ENCODE measurements around the gene DIP2C.
"Not testable (repeated sequence)": the region's sequence is repeated elsewhere in the genome, so short reads cannot be mapped to it uniquely, and the experiment has no call there.

The DIP2C gene

DNA sequence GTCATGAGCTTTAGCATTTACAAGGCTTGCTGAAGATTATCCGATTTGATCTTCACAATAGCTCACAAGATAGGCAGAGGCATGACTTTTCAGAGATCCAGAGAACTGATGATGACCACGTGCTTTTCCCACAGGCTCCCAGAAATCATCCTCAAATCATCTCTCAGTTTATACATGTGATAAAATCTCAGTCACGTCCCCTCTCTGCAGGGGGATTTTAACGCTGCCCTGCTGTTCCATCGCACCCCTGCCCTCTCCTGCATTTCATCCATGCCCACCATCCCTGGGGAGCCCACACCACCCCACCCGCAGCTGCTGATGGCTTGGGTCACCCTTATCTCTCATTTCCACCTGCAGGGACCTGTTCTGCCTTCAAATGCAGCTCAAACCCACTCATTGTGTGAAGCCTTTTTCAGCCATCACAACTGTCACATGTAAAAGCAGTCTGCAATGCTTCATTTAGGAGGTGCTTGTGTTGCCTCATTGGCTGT is 141.8 kb downstream of the DIP2C start:
- DNase-seq, result no peak

DNA sequence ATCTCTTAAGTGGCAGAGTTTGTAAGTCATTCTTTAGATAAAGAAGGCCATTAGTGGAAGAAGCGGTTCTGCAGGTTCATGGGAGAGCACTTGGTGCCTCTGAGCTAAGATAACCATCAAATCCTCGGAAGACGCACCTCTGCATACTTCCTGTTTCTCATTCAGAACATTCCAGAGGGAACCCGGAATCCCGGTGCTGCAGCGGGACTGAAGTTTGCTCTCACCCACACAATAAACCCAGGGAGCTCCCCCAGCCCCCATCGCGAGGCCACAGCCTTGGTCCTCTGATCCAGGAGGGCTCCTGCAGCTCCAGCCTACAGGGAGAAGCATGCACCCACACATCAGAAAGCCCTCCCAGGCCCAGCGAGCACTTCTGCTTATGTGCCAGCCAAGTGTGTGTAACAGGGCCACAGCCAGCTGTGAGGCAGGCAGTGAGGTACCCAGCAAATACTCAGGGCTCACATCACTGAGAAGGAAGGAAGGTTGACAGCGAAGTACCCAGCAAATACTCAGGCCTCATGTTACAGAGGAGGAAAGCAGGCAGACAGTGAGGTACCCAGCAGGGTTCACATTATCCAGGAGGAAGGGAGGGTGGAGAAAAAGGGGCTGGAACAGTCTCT is 142.4 kb downstream of the DIP2C start:
- DNase-seq, result no peak

DNA sequence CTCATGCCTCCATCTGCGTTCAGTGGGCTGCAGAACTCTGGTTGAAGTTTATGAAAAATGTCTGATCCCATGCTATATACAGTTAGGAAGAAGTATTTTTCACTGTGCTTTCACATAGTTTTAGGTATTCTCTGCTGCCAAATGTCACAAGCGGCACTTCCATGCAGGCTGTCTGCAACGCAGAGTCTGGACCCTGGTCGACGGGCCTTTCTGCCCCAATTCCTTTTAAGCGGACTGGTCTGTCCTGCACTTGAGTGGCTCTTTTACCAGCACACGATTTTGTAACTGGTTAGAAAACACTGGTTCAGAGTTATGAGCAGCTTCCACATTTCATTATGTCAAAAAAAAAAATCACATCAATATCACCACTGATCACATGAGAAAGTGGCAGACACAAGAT is 143.0 kb downstream of the DIP2C start:
- no peak for DNase-seq

DNA sequence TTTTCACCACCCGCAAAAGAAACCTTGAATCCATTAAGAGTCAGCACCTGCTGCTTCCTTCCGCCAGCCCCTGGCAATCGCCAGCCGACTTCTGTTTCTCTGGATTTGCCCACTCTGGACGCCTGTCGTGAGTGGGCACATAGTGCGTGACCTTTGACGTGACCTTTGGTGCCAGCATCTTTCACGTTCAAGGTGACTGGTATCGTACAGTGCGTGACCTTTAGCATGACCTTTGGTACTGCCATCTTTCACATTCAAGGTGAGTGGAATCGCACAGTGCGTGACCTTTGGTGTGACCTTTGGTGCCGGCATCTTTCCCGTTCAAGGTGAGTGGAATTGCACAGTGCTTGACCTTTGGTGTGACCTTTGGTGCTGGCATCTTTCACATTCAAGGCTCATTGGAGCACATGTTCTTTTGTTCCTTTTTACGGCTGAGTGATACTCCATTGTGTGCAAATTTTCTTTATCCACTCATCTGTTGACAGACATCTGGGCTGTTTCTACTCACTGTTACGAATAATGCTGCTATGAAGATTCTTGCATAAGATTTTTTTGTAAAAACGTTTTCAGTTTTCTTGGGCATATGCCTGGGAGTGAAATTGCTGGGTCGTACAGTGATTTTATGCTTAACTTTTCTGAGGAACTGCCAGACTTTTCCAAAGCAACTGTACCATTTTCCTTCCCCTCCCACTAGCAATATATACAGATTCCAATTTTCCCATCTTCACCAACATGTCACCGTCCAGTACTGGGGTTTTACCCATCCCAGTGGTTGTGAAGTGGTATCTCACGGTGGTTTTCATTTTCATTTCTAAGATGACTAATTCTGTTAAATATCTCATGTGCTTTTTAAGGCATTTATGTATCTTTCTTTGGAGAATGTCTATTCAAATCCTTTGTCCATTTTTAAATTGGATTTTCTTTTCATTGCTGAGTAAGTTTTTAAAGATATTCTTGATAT is 145.3 kb downstream of the DIP2C start:
- DNase-seq, result no peak

DNA sequence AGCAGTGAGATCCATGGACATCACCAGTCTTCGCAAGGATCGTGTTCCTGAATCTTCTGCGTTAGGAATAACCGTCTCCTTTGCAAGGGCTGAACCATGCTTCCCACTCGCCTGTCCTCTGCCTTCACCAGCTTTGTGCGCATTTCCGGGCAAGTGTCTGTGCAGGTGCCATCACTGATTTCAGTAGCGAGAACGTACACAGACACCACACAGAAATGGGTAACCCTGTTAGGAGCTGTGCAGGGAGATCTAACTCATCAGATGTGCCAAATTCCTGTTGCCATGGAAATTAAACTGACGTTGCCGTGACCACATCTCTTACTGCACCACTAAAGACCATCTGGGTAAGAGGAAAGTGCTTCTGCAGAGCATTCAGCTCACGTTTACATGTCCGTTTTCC is 146.3 kb downstream of the DIP2C start:
- no peak for DNase-seq

DNA sequence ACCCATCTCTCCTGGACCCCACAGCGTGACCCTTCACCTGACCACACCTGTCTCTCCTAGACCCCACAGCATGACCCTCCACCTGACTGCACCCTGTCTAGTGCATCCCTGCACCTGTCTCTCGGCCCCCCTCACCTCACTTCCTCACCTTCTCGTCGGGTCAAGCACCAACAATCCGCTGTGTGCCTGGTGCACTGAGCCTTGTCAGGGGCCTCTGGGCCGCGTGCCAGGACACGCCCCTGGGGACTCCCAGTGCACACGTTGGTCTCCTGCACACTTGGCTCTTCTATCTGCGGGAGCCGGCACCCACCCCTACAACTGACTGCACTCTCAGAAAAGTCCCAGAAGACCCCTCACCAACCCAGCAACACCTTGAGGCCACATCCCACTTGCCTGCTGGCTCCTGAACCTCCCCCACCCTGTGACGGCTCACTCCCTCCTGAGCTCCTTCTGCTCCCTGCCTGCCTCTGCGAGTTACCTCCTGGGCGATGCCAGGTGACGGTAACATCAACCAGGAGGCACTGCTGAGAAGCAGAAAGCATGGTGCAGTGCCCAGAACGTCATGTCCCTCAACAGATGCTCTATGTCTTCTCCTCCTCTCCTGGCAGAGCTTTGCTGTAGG is 147.6 kb downstream of the DIP2C start:
- DNase-seq, result no peak

DNA sequence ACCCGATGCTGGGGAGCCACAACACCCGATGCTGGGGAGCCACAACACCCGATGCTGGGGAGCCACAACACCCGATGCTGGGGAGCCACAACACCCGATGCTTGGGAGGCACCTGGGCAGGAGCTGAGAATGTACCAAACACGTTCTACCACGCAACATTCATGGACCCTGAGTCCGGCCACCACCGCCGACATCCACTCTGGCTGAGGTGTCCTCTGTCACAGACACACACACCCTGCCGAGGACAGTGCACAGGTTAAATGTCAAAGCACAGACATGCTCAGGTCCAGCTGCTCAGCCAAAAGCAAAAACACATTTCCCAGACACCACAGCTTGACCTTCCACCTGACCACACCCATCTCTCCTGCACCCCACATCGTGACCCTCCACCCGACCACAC is 148.4 kb downstream of the DIP2C start:
- DNase-seq, result no peak

DNA sequence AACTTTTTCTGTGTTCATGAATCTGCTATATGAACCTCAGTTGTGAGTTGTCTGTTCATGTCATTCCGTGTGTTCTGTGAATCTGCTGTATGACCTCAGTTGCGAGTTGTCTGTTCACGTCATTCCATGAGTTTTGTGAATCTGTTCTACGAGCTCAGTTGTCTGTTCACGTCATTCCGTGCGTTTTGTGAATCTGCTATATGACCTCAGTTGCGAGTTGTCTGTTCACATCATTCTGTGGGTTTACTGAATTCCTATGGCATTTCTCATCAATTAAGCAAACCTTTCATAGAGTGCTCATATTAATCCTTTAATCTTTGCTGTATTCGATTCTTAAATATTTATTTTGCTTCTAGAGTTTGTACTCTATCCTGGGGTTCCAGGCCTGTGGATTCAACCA is 150.6 kb downstream of the DIP2C start:
- DNase-seq, result no peak

DNA sequence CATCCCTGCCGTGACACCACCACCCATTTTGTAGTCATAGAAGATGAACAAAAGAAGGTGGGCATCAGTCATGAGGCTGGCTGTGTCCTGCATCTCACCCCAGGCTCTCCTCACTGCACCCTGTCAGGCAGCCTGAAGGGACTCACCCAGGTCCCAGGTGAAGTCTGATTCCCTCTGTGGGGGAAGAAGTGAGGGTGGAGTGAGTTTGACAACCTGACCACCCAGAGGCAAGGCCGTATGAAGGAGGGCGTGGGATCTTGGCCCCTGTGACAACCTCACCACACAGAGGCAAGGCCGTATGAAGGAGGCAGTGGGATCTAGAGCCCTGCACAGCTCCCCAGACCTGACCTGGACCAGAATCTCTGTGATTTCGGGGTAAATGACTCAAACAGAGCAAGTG is 152.5 kb downstream of the DIP2C start:
- no peak for DNase-seq

DNA sequence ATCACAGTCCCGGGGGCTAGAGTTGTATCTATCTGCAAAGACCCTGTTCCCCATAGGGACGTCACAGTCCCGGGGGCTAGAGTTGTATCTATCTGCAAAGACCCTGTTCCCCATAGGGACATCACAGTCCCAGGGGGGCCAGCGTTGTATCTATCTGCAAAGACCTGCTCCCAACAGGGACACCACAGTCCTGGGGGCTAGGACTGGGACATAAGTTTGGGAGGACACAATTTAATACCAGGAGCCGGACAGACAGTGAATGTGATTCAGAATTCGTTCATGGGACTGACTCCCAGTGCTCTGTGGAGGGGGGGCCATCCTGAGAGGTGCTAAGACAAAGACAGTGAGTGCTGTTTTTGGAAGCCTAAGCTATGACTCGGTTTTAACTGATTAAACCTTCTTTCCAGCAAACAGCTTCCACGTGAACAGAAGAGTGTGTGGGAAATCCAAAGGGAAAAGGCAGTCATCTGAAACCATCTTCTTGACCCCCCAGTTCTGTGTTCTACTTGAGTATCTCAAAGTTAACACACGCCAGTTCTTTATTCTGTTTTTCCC is 153.0 kb downstream of the DIP2C start:
- no peak for DNase-seq

DNA sequence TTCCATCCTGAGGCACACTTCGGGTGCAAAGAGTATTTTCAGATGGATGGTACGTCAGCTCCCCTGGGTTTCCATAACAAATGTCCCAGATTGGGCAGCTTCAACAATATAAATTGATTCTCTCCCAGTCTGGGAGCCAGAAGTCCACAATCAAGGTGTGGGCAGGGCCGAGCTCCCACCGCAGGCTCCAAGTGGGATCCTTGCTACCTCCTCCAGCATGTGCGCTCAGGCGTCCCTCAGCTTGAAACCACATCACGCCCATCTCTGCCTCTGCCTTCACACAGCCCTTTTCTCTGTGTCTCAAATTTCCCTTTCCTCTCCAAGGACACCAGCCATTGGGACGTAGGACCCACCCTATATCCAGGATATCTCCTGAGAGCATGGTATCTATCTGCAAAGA is 153.5 kb downstream of the DIP2C start:
- DNase-seq, result no peak

DNA sequence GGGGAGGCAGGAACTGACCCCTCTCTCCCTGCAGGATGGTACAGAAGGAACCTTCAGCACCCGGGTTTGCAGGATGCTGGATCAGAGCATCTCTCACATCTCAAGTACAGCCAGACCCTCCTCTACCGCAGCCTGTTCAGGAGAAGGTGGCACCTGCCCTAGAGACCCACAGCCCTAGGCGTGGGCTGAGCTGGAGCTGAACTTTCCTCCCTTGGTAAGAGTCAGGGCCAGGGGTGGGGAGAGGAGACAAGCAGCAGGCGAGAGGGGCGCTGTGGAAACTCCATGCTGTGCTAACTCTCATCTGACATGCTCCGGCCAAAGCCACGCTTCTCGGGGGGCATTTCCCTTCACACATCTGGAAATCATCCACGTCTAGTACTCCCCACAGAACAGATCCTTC is 154.4 kb downstream of the DIP2C start:
- no peak for DNase-seq

DNA sequence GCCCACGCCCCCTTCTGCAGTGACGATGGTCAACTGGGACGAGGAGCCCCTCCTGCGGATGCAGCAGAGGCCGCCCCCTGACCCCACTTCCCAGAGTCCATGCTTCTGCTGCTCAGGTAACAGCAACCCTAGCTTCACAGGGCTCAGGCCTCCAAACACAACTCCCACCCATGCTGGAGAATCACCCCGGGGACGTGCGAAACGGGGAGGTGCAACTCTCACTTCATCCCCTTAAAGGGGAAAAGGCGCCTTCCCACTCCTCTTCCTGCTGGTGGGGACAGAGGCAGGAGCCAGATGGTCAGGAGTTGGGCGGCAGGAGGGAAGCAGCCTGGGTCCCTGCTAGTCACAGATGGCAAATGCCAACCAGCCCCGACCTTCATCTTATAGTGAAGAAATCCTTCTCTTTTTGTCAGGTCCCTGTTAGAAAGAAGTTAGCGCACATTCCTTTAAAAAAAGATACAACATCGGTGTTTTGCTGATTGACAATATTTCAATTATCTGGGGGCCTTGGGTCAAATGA is 155.4 kb downstream of the DIP2C start:
- no peak for DNase-seq

DNA sequence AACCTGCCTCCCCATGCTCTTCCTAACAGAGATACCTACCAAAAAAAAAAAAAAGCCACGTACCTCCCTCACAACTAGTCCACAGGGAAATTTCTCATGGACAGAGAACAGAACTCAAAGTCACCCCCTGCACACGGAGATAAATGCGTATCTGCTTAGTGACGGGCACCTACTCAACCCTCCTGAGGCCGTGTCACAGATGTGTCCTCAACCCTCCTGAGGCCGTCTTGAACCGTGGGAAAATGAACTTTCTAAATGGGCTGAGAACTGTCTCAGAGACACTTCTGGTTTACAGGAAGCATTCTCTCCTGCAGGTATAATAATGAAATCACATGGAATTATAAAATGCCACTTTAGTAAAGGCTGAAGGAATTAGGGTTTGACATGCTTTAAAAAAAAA is 155.9 kb downstream of the DIP2C start:
- no peak for DNase-seq

DNA sequence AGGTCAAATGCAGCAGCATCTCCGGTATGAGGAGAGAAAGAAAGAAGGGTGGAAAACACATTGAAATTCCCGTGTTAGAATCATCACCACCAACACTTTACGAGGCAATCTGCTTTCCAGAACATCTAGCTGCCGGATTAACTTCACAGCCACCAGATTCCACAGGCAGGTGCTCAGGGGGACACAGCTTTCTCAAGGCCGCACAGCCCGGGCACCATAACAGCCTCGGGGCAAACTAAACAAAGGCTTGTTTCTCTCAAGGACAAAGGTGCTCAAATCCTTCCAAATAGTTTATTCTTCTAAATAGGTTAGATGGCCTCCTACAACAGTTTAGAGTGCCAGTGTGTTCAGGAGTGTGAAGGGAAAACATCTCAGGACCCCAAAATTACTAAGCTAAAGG is 156.3 kb downstream of the DIP2C start:
- no peak for DNase-seq

DNA sequence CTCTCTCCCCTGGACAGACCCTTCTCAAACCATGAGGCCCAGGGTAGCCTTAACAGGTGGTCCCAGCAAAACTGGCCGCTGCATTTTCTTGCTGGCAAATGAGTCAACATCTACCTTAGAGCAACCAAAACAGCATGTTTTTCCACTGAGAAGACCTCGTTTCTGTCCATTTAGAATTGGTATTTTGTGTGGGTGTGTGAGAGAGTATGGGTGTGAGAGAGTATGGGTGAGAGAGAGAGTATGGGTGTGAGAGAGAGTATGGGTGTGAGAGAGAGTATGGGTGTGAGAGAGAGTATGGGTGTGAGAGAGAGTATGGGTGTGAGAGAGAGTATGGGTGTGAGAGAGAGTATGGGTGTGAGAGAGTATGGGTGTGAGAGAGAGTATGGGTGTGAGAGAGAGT is 157.1 kb downstream of the DIP2C start:
- not testable (repeated sequence) for DNase-seq

DNA sequence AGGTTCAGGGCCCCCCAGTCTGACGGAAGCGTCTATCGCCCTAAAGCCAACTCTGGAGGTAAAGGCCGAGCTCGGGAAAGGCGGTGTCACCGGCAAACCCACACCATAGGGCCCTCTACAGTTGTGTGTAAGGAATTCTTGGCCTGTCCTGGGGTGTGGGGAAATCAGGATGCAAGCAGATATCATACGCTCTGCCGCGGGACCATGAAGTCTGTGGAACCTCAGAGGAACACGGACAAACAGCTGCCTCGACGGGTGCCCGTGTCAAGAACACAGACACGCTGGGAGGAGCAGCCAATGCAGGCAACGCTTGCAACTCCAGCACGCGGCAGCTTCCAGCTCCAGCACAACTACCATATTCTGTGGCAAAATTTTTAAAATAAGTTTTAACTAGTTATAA is 157.9 kb downstream of the DIP2C start:
- no peak for DNase-seq

DNA sequence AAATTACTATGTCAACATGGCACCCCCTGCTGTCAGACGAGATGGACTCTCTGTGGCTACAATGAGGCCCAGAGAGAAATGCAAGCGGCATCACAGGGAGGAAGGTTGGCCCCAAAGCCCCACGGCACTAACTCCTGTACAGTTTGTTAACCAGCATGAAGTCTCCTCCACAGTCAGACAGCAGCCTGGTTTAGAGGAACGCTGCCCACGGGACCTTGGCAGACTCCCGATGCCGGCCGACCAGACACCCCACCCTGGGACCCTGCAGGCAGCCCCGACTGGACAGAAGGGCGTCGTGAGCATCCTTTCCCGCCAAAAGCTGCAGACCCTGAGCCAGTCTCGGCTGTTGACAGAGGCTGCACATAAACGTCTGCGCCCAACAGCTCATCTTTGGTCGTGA is 158.8 kb downstream of the DIP2C start:
- no peak for DNase-seq

DNA sequence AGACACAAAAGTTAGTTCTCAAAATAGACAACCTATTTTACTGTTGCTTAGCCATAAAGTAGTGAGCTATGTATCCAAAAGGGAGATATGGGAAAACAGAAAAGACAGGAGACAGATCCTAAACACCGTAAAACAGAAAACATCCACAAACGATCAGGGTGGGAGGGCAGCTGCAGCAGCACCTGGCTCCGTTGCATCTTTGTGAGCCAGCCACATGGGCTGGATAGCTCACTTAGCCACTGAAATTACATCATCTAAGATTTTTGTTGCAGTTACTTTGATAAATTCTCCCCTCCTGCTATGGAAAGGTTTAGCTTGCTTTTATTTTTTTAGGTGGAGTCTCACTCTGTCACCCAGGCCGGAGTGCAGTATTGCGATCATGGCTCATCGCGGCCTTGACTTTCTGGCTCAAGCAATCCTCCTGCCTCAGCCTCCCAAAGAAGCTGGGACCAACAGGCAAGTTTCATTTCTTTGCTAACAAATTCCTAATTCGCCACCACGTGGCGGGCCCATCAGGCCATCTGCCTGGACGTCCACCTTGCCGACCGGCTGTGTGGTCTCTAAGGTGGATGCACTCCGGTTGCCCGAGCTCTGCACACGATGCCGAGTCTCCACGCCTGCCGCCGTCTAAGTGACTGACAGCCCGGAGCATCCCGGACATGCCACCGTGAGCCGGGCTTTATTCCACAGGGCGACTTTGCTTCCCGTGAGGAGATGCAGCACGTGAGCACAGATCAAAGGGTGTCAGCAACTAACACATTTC is 159.8 kb downstream of the DIP2C start:
- no peak for DNase-seq

DNA sequence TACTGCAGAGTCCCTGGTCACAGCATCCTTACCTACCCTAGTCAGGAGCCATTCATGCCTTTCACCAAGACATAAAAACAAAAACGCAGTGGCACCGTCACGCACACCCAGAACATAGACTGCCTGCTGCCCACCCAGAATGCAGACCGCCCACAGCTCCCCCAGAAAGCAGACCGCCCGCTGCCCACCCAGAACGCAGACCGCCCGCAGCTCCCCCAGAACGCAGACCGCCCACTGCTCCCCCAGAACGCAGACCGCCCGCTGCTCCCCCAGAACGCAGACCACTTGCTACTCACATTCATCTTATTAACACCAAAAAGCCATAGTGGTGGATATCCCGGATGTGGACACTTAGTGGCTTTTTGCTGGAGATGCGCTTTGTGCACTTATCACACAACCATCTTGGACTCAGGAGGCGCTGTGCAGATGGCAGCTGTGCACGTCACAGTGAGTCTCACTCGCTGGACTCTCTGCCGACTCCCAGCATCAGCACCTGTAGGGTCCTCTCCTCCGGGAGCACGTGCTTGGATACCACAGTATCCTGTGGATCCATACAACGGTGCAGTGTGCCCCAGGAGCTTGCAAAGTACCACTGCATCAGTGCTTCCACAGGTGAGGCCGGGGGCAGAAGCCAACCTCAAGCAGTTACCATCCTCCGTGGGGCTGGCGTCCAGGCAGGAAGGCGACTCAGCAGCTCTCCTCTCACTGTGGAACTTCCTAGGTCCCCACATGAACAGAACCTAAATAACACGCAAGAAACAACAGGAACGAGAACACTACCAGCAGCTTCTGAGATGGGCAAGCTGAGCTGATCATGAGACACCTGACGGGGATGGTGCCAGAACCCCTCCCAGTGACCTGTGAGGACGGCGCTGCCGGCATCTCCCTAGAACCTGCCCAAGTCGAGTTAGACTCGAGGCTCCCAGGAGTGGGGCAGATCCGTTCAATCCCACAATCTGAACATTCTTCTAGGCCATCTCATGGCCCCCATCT is 161.0 kb downstream of the DIP2C start:
- no peak for DNase-seq

DNA sequence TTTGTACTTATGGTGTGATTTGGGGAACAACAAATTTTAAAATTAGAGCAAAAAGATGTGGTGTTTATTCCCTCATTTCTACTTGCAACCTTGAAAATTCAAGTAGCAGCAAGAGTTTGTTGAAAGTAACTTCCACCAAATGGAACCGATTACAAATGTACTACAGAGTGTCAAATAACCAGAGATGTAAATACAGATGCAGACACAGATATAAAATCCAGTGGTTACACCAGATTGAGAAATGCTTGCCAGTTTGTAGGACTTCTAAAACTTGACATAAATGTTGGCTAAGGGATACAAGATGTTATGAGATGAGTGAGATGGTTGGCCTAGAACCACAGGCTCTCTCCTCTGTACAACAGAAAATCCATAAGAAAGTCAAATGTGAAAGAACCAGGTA is 162.1 kb downstream of the DIP2C start:
- DNase-seq, result no peak
